Measurements from ENCODE around the gene PXT1.
"Not testable (repeated sequence)": the region's sequence is repeated elsewhere in the genome, so short reads cannot be mapped to it uniquely, and the experiment has no call there.

Gene PXT1

DNA sequence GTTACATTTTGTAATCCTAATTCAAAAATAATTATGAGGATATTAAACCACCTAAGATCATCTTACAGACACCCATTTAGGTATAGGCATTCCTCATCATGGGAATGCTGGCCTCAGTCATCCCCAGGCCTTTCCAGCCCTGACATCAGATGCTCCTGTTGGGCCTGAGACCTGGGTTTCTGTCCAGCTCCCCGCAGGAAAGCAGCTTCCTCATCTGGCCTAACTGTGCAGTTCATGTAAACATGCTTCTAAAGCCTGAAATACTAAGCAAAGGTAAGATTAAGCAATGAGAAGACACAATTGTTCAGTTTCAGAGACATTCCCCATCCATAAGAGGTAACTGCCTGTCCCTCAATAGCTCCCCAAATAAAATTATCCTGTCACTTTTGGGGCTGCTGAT, 74.2 kb downstream of the PXT1 start:
- DNase-seq, result no peak

DNA sequence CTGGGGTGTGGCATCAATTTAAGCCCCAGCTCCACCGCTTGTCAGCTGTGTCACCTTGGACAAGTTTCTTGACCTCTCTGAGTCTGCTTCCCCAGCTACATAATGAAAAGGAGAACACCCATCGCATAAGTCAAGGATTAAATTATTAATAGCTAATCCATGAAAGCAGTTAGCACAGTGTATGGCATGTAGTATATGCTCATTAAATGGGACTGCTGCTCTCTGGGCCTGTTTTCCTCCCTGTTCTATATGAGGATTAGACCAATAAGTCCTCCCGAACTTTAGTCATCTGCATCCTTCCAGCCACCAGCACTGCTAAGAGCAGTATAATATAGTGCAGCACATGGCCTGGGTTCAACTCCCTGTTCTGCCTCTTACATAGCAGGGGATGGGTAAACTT, 74.9 kb downstream of the PXT1 start:
- DNase-seq, result no peak

DNA sequence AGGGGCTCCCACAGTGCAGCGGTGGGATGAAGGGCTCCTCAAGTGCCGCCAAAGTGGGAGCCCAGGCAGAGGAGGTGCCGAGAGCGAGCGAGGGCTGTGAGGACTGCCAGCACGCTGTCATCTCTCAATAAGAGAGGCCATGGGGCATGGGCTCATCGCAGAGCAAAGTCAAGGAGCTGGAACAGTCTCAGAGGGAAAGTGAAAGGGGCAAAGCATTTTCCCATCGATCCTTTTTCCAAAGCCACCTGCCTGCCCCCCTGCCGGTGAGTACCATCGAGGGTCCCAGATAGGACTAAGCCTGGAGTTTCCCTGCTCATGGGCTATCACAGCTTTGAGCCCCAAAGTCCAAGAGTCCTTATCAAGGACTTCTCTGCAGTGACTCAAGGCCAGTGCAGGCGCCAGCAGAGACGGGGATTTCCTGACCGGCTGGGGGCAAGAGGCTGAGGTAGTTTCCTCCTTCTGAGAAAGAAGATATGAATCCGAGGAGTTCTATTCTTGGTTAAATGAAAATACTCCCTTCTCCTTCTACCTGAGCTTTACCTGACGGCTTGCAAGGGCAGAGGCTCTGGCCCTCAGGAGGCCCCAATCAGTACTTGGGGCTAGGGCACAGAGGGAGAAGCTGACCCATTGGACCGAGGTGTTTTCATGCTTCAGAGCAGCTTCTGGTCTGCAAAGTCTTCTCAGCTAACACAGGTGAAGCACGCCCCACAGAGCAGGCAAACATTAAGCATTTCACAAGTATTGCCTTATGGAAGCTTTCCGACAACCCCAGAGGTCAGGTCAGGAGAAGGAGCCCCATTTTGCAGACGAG, 77.8 kb downstream of the PXT1 start:
- no peak for DNase-seq

DNA sequence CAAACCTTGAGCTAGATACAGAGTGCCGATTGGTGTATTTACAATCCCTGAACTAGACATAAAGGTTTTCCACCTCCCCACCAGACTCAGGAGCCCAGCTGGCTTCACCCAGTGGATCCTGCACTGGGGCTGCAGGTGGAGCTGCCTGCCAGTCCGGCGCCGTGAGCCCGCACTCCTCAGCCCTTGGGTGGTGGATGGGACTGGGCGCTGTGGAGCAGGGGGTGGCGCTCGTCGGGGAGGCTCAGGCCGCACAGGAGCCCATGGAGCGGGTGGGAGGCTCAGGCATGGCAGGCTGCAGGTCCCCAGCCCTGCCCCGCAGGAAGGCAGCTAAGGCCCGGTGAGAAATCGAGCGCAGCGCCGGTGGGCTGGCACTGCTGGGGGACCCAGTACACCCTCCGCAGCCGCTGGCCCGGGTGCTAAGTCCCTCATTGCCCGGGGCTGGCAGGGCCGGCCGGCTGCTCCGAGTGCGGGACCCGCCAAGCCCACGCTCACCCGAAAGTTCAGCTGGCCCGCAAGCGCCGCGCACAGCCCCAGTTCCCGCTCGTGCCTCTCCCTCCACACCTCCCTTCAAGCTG, 78.5 kb downstream of the PXT1 start:
- DNase-seq, result not testable (repeated sequence)

DNA sequence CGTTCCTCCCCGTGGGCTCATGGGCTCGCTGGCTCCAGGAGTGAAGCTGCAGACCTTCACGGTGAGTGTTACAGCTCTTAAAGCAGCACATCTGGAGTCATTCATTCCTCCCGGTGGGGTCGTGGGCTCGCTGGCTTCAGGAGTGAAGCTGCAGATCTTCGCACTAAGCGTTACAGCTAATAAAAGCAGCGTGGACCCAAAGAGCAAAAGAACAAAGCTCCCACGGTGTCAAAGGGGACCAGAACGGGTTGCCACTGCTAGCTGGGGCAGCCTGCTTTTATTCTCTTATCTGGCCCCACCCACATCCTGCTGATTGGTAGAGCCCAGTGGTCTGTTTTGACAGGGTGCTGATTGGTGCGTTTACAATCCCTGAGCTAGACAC, 79.3 kb downstream of the PXT1 start:
- DNase-seq, result not testable (repeated sequence)

DNA sequence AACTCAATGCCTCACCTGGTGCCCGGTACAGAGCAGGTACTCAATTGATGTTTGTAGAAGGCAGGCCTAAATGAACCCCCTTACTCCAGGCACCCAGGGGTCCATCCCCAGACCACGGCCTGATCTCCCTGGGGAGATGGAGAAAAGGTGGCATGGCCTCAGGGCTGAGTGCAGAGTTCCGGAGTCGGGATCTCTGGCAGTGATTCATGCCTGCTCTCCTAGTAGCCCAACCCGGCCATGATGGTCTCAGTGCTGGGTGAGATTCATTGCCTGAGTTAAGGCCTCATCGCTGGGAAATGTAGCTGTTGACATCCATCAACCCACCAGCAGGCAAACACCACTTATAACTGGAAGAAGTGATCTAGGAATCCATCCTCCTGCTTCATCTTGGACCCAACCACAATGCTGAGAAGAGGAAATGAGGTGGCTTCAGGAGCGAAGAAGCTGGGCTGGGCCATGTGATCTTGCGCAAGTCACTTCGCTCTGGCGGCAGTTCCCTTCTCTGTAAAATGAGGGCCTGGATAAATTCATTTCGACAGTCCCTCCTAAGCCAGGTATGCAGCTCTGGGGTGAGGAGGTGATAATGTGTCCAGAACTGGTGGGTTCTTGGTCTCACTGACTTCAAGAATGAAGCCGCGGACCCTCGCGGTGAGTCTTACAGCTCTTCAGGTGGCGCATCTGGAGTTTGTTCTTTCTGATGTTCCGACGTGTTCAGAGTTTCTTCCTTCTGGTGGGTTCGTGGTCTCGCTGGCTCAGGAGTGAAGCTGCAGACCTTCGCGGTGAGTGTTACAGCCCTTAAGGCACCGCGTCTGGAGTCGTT, 79.9 kb downstream of the PXT1 start:
- DNase-seq, result no peak

DNA sequence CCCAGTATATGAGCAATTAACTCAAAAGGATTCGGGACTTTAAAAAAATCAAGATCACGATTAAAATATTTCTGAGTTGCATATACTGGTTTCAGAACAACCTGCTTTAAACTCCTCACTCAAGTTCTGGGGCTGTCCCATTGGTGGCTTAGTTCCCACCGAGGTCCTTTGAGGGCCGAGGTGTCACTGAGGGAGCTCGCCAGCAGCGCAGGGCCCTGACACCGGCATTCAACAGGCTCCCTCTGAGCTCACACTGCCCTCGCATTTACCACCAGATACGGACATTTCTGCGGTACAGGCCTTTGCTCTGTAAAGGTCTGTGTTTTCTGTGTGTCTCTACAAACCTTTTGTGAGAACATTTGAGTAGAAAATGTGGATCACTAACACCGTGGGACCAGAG, 81.6 kb downstream of the PXT1 start:
- DNase-seq, result no peak

DNA sequence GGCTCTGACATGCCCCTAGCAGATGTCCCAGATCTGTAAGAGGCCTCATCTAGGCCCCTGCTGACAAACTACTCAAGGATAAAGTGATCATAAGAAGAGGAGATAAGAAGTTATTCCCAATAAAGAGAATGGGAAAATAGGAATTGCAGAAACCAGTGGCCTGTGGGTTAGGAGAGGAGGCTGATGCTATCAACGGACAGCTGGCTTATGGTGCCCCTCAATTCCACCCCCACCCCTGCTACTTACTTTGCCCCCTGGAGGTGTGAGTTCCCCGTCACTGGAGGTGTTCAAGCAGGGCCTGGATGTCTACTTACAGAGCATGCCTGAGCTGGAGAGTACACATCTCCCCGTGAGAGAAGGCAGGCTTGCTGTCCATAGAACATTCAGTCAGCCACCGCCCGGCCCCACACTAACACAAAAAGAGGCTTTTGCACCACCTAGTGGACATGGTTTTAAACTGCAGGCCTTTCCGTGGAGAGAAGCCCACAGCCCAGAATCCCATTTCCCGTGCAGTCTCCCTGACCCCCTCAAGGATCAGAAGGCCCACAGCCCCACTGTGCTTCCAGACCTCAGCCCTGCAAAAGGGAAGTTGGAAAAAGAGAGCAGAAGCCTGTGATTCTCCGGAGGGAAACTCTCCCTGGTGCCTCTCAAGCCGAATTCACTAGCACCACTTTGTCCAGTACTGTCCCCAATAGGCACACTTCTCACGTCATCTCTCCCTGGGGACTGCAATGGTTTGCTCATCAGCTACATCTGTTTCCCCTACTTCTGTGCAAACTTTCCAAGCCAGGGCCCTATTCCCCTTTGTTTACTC, 82.2 kb downstream of the PXT1 start:
- peak; percentile 61 for DNase-seq

DNA sequence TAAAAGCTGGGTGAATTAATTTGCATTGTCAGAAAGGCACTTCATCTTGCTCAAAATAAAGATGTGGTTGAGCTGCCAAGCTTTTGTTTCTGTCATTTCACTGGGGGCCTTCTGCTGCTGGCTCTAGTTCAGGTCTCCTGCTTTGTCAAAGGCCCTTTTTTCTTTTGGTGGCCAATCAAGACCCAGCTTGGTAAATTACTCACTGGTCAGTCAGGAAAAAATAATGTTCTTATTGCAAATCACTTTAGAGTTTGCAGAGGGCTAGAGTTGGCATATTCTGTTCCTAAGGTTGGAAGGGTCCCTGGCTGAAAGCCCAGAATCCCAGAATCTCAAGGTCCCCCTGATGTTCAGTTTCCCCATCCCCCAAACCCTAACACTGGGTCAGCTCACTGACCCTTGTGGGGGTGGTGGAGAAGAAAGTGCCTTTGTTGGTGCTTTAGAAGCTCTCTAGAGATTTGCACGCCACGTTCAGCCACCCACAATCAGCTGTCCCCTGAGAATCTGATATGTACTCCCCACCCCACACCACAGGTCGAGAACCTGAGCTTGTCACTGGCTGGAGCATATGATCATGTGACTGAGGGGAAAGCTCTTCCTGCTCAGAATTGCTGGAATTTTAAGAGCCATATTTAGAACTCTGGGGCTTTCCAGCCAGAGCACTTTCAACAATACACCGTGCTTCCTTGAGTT, 84.3 kb downstream of the PXT1 start:
- no peak for DNase-seq

DNA sequence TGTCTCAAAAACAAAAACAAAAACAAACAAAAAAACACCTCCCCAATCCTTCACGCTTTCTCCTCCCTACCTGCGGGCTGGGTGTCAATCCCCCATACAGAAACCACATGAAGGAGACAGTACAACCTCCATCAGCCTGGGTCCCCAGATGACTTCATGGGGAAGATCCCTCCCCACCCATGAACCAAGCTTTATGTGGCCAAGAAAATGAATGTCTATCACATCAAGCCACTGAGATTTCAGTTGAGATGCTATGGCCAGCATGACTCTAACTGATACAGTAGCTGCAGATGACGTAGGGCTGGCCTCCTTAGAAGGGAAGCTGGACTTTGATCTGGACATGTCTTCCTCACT, 84.8 kb downstream of the PXT1 start:
- no peak for DNase-seq

DNA sequence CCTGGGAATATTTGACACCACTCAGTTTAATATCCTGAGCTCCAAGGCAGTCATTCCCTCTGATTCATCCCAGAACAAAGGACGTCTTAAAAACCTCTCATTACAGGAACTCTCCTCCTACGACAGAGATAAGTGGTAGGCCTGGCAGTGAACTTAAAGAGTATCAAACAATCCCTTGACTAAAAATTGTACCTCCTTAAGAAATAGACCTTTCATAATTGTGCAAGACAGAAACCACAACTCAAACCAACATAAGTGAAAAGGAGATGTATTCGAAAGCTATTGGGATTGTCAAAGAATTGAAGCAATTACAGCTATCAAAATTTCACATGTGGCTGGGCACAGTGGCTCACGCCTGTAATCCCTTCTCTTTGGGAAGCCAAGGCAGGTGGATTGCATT, 86.8 kb downstream of the PXT1 start:
- no peak for DNase-seq

DNA sequence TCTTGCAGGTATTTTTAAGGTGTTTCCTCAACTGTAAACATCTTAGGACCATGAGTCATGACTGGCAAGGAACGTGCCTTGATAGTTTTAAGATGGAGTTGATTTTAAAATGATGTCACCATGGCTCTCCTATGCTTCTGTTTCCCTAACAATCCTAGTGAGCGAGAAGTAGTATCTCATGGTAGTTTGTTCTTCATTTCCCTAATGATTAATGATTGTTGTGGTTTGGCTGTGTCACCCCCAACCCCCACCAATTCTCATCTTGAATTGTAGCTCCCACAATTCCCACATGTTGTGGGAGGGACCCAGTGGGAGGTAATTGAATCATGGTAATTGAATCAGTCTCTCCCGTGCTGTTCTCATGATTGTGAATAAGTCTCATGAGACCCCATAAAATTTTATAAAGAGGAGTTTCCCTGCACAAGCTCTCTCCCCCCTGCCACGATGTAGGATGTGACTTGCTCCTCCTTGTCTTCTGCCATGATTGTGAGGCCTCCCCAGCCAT, 89.2 kb downstream of the PXT1 start:
- no peak for DNase-seq

DNA sequence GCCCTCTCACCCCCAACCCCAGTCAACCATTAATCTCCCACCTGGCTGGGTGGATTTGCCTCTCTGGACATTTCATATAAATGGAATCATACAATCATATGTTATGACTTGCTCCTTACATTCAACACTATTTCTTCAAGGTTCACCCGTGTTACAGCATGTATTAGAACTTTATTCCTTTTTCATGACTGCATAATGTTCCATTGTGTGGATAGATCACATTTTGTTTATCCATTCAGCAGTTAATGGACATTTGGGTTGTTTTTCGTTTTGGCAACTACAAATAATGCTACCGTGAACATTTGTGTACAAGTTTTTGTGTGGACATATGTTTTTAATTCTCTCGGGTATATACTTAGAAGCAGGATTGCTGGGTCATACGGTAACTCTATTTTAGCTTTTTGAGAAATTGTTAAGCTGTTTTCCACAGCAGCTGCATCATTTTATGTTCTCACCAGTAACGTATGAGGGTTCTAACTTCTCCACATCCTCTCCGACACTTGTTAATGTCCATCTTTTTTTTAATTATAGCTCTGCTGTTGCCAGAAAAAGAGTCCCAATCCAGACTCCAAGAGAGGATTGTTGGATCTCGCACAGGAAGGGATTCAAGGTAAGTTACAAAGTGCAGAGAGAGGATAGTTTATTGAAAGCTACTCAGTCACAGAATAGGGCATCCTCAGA, 90.0 kb downstream of the PXT1 start:
- no peak for DNase-seq

DNA sequence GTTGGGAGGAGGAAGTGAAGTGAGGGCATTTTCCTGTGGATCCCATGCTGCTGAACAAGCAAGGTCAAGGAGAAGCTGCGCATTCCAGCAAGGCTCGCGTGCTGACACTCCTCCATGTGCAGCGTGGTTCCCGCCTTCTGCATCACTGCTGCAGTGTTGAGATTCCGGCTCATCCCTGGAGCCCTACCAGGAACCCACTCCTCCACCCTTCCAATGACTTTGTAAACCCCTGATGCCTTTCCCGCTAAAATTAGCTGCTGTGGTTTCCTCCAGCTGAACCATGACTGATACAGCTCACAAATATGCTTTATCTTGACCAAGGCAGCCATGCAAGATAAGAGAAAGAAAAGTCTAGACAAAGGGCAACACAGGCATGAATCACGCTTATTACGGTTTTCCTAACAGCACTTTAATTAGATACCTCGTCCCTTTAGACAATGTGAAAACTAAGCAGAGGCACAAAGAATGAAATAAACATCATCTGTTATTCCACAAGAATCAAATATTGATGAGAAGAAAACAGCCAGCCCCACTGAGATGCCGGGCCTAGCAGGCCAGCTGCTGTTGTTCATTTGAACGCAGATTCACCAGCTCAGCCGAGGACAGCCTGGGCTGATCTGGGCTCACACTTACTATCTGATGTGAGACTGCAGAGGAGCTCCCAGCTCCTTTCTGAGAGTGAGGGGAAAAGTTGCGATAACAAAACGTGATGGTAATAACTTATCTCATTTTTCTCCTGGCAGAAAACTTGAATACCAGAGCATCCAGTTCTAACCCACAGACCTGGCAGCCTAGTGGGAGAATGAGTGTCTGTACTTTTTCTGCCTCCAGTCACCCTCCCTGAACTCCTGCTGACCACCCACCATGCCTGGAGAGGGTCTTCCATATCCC, 91.7 kb downstream of the PXT1 start:
- no peak for DNase-seq

DNA sequence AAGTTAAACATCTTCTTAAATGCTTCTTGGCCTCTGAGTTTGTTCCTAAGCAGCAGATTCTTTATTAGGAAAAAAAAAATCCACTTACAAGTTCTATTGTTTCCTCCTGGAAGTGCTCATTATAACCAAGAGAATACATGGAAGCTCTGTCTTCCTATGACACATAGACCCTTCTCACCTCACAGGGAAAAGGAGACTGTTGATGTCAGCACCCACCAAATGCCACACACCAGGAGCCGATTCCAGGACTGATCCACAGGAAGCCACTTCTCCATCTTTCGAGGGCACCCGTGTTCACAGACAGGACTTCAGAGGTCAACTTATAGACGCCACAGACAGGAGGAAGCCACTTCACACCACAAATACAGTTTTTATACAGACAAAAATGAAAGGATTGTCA, 92.6 kb downstream of the PXT1 start:
- DNase-seq, result no peak

DNA sequence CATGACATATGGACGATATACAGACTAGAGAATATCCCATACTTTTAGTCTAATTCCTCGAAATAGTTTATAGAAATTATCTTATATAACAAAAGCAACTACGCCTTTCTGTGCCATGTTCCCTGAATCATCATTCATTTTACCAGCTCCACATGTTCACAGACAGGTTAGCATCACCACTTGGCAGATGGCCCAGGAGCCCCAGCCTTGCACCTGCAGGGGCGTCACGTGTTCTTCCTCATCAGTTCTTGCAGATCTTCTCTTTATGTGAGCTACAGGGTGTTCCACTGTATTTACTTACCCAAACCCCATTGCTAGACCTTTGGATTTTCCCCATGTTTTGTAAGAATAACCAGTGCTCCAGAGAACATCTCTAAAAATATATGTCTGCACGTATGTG, 93.4 kb downstream of the PXT1 start:
- DNase-seq, result no peak

DNA sequence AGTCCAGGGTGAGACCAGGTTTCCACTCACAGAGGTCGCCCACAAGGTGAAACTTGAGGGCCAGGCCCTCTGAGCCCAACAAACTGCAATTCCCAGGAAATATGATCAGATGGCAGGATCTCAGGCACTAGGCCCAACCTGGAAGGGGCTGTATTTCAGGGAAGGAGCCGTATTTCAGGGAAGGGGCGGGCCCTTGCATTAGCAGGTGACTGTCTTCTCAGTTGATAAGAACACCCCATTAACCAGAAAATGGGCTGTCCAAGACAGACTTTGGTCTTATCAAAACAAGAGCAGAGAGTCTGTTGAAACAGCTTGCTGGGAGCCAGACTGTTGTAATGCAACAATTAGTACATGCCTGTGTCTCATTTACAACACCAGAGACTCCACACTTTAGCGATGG, 95.0 kb downstream of the PXT1 start:
- DNase-seq, result no peak

DNA sequence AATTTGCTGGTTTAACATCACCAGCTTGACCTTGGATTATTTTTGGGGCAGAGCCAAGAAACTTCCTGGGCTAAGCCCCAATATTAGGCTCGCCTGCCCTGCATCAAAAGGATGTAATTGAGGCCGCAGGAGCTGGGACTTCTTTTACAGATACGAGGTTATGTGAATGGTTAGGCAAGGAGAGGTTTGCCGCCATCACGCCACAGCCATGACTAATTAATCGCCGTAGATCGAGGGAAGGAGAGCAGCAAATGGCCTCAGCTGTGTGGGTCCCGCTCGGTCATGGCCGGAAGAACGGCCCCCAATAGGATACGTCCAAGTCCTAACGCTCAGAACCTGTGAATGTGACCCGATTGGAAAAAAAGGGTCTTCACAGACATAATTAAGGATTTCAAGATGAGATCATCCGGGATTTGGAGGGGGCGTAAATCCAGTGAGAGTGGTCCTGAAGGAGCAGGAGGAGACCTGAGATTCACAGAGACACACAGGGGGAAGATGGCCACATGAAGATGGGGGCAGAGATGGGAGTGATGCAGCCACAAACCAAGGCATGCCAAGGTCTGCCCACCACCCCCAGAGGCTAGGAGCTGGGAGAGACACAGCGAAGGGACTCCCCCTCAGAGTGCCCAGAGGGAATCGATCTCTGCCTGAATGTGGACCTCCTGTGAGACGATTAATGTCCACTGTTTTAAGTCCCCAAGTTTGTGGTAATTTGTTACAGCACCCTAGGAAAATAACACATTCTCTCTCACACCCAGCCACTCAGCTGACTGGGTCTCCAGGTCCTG, 96.0 kb downstream of the PXT1 start:
- no peak for DNase-seq

DNA sequence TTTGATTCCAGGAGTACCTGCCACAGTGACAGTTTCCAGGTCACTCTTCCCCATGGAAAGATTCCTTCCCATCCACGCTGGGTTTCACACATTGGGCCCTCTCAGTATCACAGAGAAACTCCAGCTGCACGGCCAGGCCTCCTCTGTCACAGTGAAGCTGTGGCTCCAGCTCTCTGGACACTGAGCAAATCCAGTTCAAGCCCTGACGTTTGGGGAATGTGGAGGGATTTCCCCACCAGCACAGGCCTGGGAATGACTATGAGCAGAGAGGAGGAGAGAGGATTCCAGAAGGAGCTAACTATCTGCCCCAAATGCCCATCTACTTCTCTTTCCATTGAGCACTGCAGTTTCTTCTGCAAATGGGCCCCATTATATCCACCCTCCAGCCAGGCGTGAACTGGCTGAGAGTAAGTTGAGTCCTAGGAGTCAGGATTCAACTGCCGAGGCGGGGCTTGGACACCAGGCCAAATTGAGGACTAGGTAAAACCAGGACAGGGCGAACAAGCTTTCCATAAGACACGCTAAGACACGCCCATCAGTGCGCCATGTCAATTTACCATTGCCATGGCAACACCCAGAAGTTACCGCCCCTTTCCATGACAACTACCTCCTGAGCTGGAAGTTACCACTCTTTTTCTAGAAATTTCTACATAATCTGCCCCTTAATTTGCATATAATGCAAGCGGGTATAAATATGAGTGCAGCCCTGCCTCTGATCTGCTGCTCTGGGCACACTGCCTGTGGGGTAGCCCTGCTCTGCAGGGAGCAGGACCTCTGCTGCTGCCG, 96.8 kb downstream of the PXT1 start:
- no peak for DNase-seq

Data from central memory CD4-positive, alpha-beta T cell (primary cell).